Measurements from ENCODE around the gene USP7. TPM values are rescaled to one million over a fixed set of nuclear protein-coding genes. Genes with fewer than 3 reads are reported as not detected.

The USP7 gene
- total RNA-seq, 4 donors from 2014 or later, result 58.8 to 94.3 (median 82.4) TPM

DNA sequence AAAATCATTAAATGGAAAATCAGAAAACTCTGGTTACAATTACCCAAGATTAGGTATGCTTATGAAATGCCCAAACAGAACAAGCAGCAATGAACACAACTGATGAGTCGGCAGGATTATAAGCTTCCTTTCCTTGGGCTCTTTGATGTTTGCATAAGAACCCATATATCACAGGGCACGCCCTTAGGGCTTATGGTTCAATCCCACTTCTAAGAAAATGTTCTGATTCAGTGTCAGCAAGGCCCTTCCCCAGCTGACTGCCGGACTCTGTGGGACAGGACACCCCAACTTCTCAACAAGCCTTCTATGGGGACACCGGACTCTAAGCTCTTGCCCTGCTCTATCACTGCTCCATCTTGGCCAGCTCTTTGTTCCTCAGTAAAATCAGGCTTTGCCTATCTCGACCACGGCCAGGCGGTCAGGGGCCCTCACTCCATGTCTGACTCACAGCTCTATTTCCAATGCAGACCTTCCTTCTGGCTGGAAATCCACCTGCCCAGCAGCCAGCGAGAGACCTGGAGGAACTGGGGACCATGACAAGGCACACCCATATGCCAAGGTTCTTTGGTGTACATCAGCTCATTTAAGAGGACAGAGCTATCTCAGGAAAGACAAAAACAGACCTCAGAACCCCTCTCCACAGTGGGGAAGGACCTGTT, 54.8 kb downstream of the USP7 start:
- no peaks in the 10 kb centered on the region for H3K27me3 ChIP-seq
- no peak for ATAC-seq
- peaks cover 0 to 99% of the 10 kb centered on the region in 2 donors for H3K36me3 ChIP-seq
- TF ChIP-seq, protein P1, sequence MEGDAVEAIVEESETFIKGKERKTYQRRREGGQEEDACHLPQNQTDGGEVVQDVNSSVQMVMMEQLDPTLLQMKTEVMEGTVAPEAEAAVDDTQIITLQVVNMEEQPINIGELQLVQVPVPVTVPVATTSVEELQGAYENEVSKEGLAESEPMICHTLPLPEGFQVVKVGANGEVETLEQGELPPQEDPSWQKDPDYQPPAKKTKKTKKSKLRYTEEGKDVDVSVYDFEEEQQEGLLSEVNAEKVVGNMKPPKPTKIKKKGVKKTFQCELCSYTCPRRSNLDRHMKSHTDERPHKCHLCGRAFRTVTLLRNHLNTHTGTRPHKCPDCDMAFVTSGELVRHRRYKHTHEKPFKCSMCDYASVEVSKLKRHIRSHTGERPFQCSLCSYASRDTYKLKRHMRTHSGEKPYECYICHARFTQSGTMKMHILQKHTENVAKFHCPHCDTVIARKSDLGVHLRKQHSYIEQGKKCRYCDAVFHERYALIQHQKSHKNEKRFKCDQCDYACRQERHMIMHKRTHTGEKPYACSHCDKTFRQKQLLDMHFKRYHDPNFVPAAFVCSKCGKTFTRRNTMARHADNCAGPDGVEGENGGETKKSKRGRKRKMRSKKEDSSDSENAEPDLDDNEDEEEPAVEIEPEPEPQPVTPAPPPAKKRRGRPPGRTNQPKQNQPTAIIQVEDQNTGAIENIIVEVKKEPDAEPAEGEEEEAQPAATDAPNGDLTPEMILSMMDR (IDR thresholded peaks at IDR 0.05), result no peak
- no peaks in the 10 kb centered on the region for H3K4me1 ChIP-seq
- no peaks in the 10 kb centered on the region for H3K9me3 ChIP-seq
- no peak overlapping the region for H3K4me3 ChIP-seq
- no peak overlapping the region for H3K27ac ChIP-seq
- 76 to 84% methylated on average over 4 to 7 of the region's 8 CpGs for WGBS, 2 donors (ENCODE audit: low coverage in 1 of 2)

DNA sequence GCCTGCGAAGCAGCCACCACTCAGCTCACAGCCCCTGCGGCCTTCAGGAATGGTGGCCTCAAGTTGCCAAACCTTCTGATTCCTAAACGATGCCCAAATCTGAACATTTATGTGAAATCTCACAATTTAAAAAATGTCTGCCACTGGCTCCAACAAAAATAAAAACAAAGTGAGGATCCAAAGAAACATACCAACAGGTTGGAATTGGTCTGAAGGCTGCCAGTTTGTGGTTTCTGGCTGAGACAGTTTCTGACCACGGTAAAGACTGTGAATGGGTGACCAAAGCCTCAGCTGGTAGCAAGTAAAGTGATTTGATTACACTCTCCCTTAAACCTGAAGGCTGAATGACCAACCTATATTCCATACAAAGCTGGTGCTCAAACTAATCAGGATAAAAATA, 56.6 kb downstream of the USP7 start:
- H3K4me1 ChIP-seq, result no peaks in the 10 kb centered on the region
- H3K4me3 ChIP-seq, result no peak overlapping the region
- ATAC-seq, result no peak
- no peak overlapping the region for H3K27ac ChIP-seq
- H3K36me3 ChIP-seq, result peaks cover 3 to 99% of the 10 kb centered on the region in 2 donors
- H3K9me3 ChIP-seq, result no peaks in the 10 kb centered on the region
- TF ChIP-seq POLR2A (IDR thresholded peaks at IDR 0.05), result no peak
- TF ChIP-seq, protein P1 (IDR thresholded peaks at IDR 0.05), result no peak
- TF ChIP-seq POLR2AphosphoS5 (IDR thresholded peaks at IDR 0.05), result no peak
- no peak for TF ChIP-seq EP300 (IDR thresholded peaks at IDR 0.05)
- H3K27me3 ChIP-seq, result no peaks in the 10 kb centered on the region
- 80 to 82% methylated on average over 4 of the region's 4 CpGs for WGBS, 2 donors (ENCODE audit: low coverage in 1 of 2)

DNA sequence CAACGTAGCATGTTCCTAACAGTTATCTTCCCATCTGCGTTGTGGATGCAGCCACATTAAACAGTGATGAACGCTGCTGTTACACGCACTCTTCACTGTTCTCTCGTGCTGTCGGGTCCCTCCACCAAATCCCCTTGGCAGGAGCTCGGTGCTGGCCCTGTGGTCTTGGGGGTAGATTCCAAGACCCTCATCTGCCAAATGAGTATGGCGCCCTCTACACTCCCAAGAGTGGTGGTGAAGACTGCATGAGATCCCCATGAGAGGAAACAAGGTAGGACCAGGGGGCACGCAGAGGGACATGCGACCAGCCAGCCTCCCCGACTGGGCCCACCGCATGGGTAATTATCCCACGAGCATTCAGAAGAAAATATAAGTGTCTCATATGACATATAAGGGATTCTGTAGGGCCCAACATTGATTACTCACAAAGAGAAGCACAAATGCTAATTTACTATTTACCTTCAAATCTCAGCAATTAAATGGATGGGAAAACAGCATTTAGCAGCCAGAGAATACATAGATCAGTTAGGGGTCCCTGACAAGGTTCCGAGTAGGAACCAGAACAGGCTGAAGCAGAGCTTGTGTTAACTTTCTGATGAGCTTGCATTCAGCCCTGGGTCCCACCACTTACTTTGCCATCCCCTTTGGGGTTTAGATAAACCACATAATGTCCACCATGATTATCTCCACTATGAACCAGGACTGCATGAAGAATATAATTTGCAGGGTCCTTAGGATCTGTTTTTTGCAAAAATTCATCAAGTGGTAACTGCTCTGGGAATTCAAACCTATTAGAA, 57.7 kb downstream of the USP7 start:
- 84 to 88% methylated on average over 7 to 14 of the region's 14 CpGs for WGBS, 2 donors (ENCODE audit: low coverage in 1 of 2)
- Histone ChIP-seq H3K27me3 (no peaks in the 10 kb centered on the region), H3K4me1 (no peaks in the 10 kb centered on the region), H3K9me3 (no peaks in the 10 kb centered on the region), H3K36me3 (peaks cover 6 to 99% of the 10 kb centered on the region in 2 donors), H3K27ac (no peak overlapping the region), H3K4me3 (no peak overlapping the region)
- no peak for ATAC-seq
- TF ChIP-seq POLR2A (IDR thresholded peaks at IDR 0.05) (no peak), EP300 (IDR thresholded peaks at IDR 0.05) (no peak), POLR2AphosphoS5 (IDR thresholded peaks at IDR 0.05) (no peak)
- TF ChIP-seq, protein P1 (IDR thresholded peaks at IDR 0.05), result no peak

DNA sequence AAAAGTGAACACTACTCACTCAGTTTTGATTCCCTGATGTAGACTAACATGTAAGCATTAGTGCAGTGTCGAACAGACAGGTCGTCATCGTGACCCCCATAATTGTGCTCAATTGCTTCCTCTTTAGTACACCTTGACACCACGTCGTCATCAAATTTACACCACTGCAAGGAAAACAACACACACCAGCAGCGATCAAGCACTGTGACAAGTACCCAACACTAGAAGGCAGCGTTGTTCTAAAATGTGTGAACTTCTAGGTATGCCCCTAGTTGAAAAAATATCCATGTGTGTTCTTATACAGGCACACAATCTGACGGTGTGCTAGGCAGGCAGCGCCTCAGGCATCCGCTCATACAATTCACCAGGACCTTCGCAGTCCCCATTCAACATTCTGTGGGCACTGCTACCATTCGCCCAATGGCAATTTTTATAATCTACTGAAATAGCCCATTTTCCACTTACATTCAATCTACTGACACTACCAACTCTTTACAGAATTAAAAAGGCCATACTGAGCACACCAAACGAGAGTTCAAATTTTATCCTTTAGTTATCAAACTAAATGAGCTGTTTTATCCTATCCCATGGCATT, 58.4 kb downstream of the USP7 start:
- Histone ChIP-seq H3K9me3 (no peaks in the 10 kb centered on the region), H3K36me3 (peaks cover 6 to 99% of the 10 kb centered on the region in 2 donors), H3K4me3 (no peak overlapping the region), H3K27me3 (no peaks in the 10 kb centered on the region), H3K27ac (no peak overlapping the region), H3K4me1 (no peaks in the 10 kb centered on the region)
- WGBS, 2 donors (ENCODE audit: low coverage in 1 of 2), result 60 to 78% methylated on average over 4 to 13 of the region's 13 CpGs
- TF ChIP-seq, protein P1 (IDR thresholded peaks at IDR 0.05), result peak in 2 of 4 experiments; percentile 7 to 31
- TF ChIP-seq POLR2AphosphoS5 (IDR thresholded peaks at IDR 0.05), result no peak
- no peak for ATAC-seq

All from gastroesophageal sphincter (tissue), 4 donors.